ENCODE results near the gene TMEM51. TPM values are rescaled to one million over a fixed set of nuclear protein-coding genes. Genes with fewer than 3 reads are reported as not detected.

The TMEM51 gene
- total RNA-seq, 2 experiments from 2014 or later = not detected

DNA sequence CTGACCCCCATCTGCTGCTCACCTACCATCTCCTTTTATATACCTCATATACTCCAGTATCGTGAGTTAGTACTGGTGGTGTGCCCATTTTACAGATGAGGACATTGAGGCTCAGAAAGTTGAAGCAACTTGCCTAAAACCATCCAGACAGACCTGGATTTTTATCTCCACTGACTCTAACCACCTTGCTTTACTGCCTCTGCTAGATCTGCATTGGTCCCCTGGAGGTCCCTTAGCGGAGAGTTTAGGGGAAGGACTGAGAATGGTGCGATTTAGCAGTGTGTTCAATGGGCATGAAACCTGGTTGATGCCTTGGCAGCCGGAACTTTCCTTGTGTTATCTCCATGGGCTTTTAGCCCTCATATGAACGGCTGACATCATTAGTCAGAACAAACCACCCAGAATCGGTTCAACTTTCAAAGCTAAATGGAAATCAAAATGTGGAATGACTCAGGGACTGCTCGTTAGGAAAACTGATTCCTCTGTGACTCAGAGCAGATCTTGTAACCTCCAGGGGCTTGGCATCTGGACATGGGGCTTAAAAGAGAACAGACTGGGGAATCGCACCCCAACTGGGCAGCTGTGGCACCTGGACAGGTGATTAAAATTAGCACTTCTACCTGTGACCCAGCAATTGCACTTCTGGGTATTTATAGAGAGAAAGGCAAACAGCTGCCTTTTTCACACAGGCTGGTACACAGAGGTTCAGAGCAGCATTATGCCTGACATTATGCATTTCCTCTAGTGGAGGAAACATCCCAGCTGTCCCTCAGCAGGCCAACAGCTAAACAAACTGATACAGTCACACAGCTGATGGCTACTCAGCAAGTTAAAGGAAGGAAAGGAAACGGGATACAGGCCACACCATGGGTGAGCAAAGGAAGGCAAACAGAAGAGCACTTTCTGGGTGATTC is 25.3 kb downstream of the TMEM51 start:
- no peak for DNase-seq
- POLR2A ChIA-PET = no interaction called here
- H3K36me3 Mint-ChIP-seq (ENCODE audit: low read depth) = no peaks in the 10 kb centered on the region
- no peak overlapping the region for H3K4me3 Mint-ChIP-seq
- peaks cover 46% of the 10 kb centered on the region for H3K27me3 Mint-ChIP-seq
- CTCF ChIA-PET = interaction anchor here (1.0 kb wide), 1 partner anchor 9 kb away, joined by 3 read pairs; no protein-coding TSS in a partner anchor
- H3K4me1 Mint-ChIP-seq = peaks cover 4% of the 10 kb centered on the region
- H3K9me3 Mint-ChIP-seq = no peaks in the 10 kb centered on the region
- no peak overlapping the region for H3K27ac Mint-ChIP-seq

DNA sequence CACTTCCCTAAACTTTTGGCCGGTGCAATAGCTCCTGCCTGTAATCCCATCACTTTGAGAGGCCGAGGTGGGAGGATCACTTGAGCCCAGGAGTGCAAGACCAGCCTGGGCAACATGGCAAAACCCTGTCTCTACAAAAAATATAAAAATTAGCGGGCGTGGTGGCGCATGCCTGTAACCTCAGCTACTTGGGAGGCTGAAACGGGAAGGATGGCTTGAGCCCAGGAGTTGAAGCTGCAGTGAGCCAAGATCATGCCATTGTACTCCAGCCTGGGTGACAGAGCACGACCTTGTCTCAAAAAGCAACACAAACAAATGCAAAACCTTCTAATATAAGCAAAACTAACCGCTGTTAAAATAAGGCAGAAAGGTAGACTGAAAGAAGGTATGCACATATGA is 25.9 kb downstream of the TMEM51 start:
- no peaks in the 10 kb centered on the region for H3K9me3 Mint-ChIP-seq
- no peak overlapping the region for H3K27ac Mint-ChIP-seq
- ChIA-PET POLR2A (no interaction called here), CTCF (interaction anchor here (1.0 kb wide), 1 partner anchor 9 kb away, joined by 3 read pairs; no protein-coding TSS in a partner anchor)
- no peaks in the 10 kb centered on the region for H3K4me1 Mint-ChIP-seq
- peaks cover 42% of the 10 kb centered on the region for H3K27me3 Mint-ChIP-seq
- no peak for DNase-seq
- no peaks in the 10 kb centered on the region for H3K36me3 Mint-ChIP-seq (ENCODE audit: low read depth)
- no peak overlapping the region for H3K4me3 Mint-ChIP-seq

DNA sequence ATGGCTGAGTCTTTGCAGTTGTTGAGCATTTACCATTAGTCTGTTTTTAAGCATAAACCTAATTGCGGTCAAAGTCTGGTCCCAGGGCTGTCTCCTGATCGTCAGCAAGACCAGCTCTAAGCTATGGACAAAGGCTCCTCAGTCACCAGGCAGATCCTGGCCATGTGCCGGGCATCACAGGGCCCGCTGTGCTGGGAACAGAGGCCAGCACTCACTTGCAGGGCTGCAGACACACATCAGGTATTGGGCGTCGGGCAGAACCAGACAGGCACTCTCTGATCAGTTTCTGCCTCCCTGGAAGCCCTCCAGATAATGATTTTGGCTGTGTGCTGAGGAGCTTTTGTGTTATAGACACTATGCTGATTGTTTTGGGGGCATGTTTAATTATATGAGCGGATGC is 26.6 kb downstream of the TMEM51 start:
- DNase-seq = no peak
- Mint-ChIP-seq H3K36me3 (ENCODE audit: low read depth) (no peaks in the 10 kb centered on the region), H3K4me3 (no peak overlapping the region), H3K9me3 (no peaks in the 10 kb centered on the region), H3K27me3 (peaks cover 39% of the 10 kb centered on the region), H3K4me1 (no peaks in the 10 kb centered on the region), H3K27ac (no peak overlapping the region)
- CTCF ChIA-PET = interaction anchor here (0.8 to 1.2 kb wide), 2 partner anchors 10 to 23 kb away, joined by 3 read pairs; no protein-coding TSS in a partner anchor
- POLR2A ChIA-PET = no interaction called here

GRCh38 chr1:15180945-15181523 is 27.5 kb downstream of the TMEM51 start:
- peaks cover 36% of the 10 kb centered on the region for H3K27me3 Mint-ChIP-seq
- no peak overlapping the region for H3K4me3 Mint-ChIP-seq
- H3K27ac Mint-ChIP-seq = no peak overlapping the region
- no peaks in the 10 kb centered on the region for H3K4me1 Mint-ChIP-seq
- H3K36me3 Mint-ChIP-seq (ENCODE audit: low read depth) = no peaks in the 10 kb centered on the region
- CTCF ChIA-PET = interaction anchor here (0.6 to 1.2 kb wide), 3 partner anchors 11 to 243 kb away, joined by 3 to 4 read pairs (median 3); no protein-coding TSS in a partner anchor
- DNase-seq = no peak
- no peaks in the 10 kb centered on the region for H3K9me3 Mint-ChIP-seq
- POLR2A ChIA-PET = no interaction called here

GRCh38 chr1:15181564-15181963 is 28.0 kb downstream of the TMEM51 start:
- Mint-ChIP-seq H3K36me3 (ENCODE audit: low read depth) (no peaks in the 10 kb centered on the region), H3K27ac (no peak overlapping the region), H3K4me3 (no peak overlapping the region), H3K27me3 (peaks cover 34% of the 10 kb centered on the region), H3K4me1 (no peaks in the 10 kb centered on the region), H3K9me3 (no peaks in the 10 kb centered on the region)
- POLR2A ChIA-PET = no interaction called here
- CTCF ChIA-PET = interaction anchor here (1.0 kb wide), 1 partner anchor 53 kb away, joined by 3 read pairs; no protein-coding TSS in a partner anchor
- DNase-seq = no peak

DNA sequence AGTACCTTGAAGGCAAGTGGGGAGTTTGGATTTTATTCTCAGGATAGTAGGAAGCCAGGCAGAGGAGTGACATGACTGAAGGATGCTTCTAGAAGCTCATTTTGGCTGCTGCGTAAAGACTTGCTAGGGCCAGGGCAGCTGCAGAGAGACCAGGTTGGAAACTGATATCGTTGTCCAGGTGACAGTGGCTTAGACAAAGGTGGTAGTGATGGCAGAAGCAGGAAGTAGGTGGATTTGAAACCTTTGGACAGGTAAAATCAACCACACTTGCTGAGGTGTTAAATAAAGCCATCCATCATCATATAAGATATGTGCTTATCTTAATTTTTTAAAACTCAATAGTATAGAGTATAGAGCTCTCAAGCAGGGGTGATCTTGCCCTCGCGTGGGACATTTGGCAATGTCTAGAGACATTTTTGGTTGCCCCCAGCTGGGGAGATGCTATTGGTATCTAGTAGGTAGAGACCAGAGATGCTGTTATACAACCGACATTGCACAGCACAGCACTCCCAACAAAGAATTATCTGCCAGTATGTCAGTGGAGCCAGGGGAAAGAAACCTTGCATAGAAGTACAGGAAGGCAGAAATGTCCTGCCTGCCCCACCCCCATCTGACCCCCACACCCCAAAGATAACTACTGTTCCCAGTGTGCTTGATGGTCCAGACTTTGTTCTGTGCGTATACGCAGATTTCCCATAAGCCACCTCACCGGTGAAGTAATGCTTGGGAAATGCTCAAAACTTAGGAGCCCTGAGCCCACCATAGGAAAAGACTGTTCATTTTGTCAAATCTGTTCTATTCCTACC is 31.1 kb downstream of the TMEM51 start:
- no peak for DNase-seq

DNA sequence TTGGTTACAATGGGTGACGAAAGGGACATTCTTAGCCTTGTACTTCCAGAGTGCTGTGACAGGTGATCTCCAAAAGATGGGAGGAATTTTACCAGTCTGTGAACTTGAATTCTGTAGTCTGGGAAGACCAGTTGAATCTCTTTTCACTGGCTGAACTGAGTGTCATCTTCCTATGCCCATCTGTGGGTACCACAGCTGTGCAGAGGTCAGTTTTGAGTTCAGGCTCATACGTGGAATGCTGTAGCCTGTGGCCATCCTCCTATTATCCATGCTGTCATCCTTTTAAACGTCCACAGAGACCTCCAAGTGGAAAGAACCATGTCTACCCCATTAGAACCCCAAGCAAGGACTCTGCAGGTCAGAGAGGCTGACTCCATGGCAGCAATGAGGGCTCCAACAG is 32.1 kb downstream of the TMEM51 start:
- CTCF ChIA-PET = no interaction called here
- H3K4me1 Mint-ChIP-seq = no peaks in the 10 kb centered on the region
- DNase-seq = no peak
- H3K9me3 Mint-ChIP-seq = no peaks in the 10 kb centered on the region
- no peaks in the 10 kb centered on the region for H3K36me3 Mint-ChIP-seq (ENCODE audit: low read depth)
- no peak overlapping the region for H3K27ac Mint-ChIP-seq
- POLR2A ChIA-PET = no interaction called here
- no peak overlapping the region for H3K4me3 Mint-ChIP-seq
- peaks cover 15% of the 10 kb centered on the region for H3K27me3 Mint-ChIP-seq

More for the DNA sequence above, 31.1 kb downstream of the TMEM51 start:
- CTCF ChIA-PET = interaction anchor here (1.2 kb wide), 1 partner anchor 15 kb away, joined by 3 read pairs; no protein-coding TSS in a partner anchor
- Mint-ChIP-seq H3K27me3 (peaks cover 15% of the 10 kb centered on the region), H3K27ac (no peak overlapping the region), H3K9me3 (no peaks in the 10 kb centered on the region), H3K36me3 (ENCODE audit: low read depth) (no peaks in the 10 kb centered on the region), H3K4me3 (no peak overlapping the region), H3K4me1 (no peaks in the 10 kb centered on the region)
- POLR2A ChIA-PET = no interaction called here

DNA sequence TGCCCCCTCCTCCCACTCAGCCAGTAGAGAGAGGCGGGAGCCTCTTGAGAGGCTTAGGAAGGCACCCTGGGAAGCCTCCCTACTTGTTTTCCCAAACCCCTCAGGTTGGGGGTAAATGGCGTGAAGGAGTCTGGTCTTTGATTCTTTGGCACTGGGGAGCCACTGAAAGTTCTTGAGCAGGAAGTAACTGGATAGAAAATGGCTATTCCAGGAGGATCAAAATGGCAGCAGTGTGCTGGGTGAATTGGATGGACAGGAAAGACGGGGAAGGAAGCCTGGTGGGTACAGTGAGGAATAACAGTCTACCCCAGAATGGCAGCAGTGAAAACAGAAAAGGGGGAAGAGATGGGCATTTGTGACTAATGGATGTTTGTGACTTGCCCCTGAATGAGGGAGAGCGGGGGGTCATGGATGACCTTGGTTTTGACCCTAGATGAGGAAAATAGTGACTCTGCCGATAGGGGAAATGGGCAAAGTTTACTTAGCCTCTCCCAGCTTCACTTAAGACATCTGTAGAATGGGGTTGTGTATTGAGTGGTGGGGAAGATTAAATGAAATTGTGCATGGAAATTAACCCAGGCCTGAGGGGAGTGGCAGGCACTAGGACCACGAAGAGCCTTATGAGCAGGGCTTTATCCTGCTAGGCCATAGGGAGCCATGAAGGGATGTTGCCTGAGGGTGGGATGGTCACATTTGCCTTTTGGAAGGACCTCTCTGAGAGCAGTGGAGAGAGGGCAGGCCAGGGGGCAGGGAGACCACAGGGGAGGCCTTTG is 32.7 kb downstream of the TMEM51 start:
- CTCF ChIA-PET = no interaction called here

GRCh38 chr1:15186846-15187151 is 33.3 kb downstream of the TMEM51 start:
- Mint-ChIP-seq H3K27me3 (peaks cover 15% of the 10 kb centered on the region), H3K9me3 (no peaks in the 10 kb centered on the region)

More for the DNA sequence above, 32.7 kb downstream of the TMEM51 start:
- Mint-ChIP-seq H3K27me3 (peaks cover 15% of the 10 kb centered on the region), H3K4me1 (no peaks in the 10 kb centered on the region), H3K4me3 (no peak overlapping the region), H3K27ac (no peak overlapping the region), H3K9me3 (no peaks in the 10 kb centered on the region), H3K36me3 (ENCODE audit: low read depth) (no peaks in the 10 kb centered on the region)
- POLR2A ChIA-PET = no interaction called here
- no peak for DNase-seq

GRCh38 chr1:15187175-15188129 is 33.9 kb downstream of the TMEM51 start:
- H3K9me3 Mint-ChIP-seq = no peaks in the 10 kb centered on the region
- peaks cover 15% of the 10 kb centered on the region for H3K27me3 Mint-ChIP-seq
- ChIA-PET POLR2A (no interaction called here), CTCF (interaction anchor here (1.4 kb wide), 1 partner anchor 8 kb away, joined by 3 read pairs; no protein-coding TSS in a partner anchor)
- no peaks in the 10 kb centered on the region for H3K4me1 Mint-ChIP-seq
- H3K27ac Mint-ChIP-seq = no peak overlapping the region
- no peak overlapping the region for H3K4me3 Mint-ChIP-seq
- DNase-seq = no peak
- H3K36me3 Mint-ChIP-seq (ENCODE audit: low read depth) = no peaks in the 10 kb centered on the region

More at GRCh38 chr1:15186846-15187151, 33.3 kb downstream of the TMEM51 start:
- Mint-ChIP-seq H3K27ac (no peak overlapping the region), H3K4me3 (no peak overlapping the region), H3K4me1 (no peaks in the 10 kb centered on the region), H3K36me3 (ENCODE audit: low read depth) (no peaks in the 10 kb centered on the region)
- ChIA-PET CTCF (no interaction called here), POLR2A (no interaction called here)
- no peak for DNase-seq

- Mint-ChIP-seq H3K9me3 (no peaks in the 10 kb centered on the region), H3K4me1 (no peaks in the 10 kb centered on the region), H3K4me3 (no peak overlapping the region), H3K27me3 (peaks cover 15% of the 10 kb centered on the region), H3K36me3 (ENCODE audit: low read depth) (no peaks in the 10 kb centered on the region), H3K27ac (no peak overlapping the region)
- no peak for DNase-seq
- ChIA-PET CTCF (interaction anchor here (1.4 kb wide), 1 partner anchor 9 kb away, joined by 3 read pairs; no protein-coding TSS in a partner anchor), POLR2A (no interaction called here)
These were observed 34.6 kb downstream of the TMEM51 start for GRCh38 chr1:15188130-15188524.
